Naive thymus-derived CD8-positive, alpha-beta T cell (primary cell): ENCODE measurements around the gene PUDP. TPM values are rescaled to one million over a fixed set of nuclear protein-coding genes. Genes with fewer than 3 reads are reported as not detected.

Experiments used
- microRNA-seq: library from miRNA; unstranded; fragments of <30 nt; microRNA quantifications from one replicate; pipeline ENCODE4 v1.2.0, GENCODE V29; 2022; ENCODE audit warnings: borderline microRNAs expressed
- polyA plus RNA-seq, 3 donors: library from polyadenylated mRNA; unstranded; fragments of 300-500 nt; fragmentation: Illumina TruSeq; gene quantifications; one replicate each; pipeline ENCODE4 v1.2.3, GENCODE V29; 2021
- total RNA-seq, 8 experiments: library from RNA in 2 of 8; stranded (reverse) in 2 of 8; gene quantifications; one replicate each; pipeline ENCODE4 v1.2.3 and lab custom pipeline; 2021 to 2026

PUDP gene
- total and polyA plus RNA-seq, 5 experiments from 2014 or later, result 8.6 to 12.0 (median 10.0) TPM

Small RNAs within 50 kb of the gene (microRNA-seq; reads per million reads assigned to microRNA genes)
- not detected for gene MIR4767

Other genes starting within 250 kb of the PUDP start
- gene STS, start 441 bp downstream of the PUDP start, total RNA-seq, result under 1 TPM; 0.52 to 0.55 TPM
- gene STS, start 441 bp downstream of the PUDP start, polyA plus RNA-seq, result under 1 TPM; 0.56 to 0.66 (median 0.63) TPM